ENCODE measurements around the gene LHX4. TPM values are rescaled to one million over a fixed set of nuclear protein-coding genes. Genes with fewer than 3 reads are reported as not detected.

The LHX4 gene
- total and polyA plus RNA-seq, 2 of the 13 experiments (the other 11 are each of a cell fraction or from before 2014, with no cell fraction given) = 0.03 to 0.07 TPM

- H4K20me1 ChIP-seq (ENCODE audit: insufficient read depth, low read length) = no peaks in the 10 kb centered on the region
- in situ Hi-C loops (cut with HindIII; ENCODE audit: extremely low pct_ligation_motif_present, low pct_unique_long_range_greater_than_20kb) = no loop called here
- DNase-seq (ENCODE audit: low spot score) = no peak
- H3K4me2 ChIP-seq (ENCODE audit: low read depth, low read length) = no peak overlapping the region
- CTCF ChIA-PET (ENCODE audit: low intra/inter-chr PET ratio, low total read pairs) = no interaction called here
- POLR2A ChIA-PET = no interaction called here
- ATAC-seq = no peak
- intact Hi-C loops (cut with micrococcal nuclease; ENCODE audit: unreplicated experiment) = no loop called here
- no TSS peak for BruUV-seq (replicated peaks)
- TF ChIP-seq GRHL1 (CRISPR knock-in tag; conservative IDR thresholded peaks at IDR 0.05) (no peak), ZNF772 (CRISPR knock-in tag; IDR thresholded peaks at IDR 0.05) (no peak), ZNF143 (CRISPR knock-in tag; IDR thresholded peaks at IDR 0.05) (no peak), ATF4 (CRISPR knock-in tag; IDR thresholded peaks at IDR 0.05) (no peak), NR2F6 (IDR thresholded peaks at IDR 0.05) (no peak), NR2F6 (CRISPR knock-in tag; IDR thresholded peaks at IDR 0.05) (no peak), ZNF276 (CRISPR knock-in tag; IDR thresholded peaks at IDR 0.05; ENCODE audit: low read depth) (no peak), ARHGAP35 (CRISPR knock-in tag; IDR thresholded peaks at IDR 0.05; ENCODE audit: borderline replicate concordance) (no peak), RBM39 (IDR thresholded peaks at IDR 0.05; ENCODE audit: low read depth, low read length, poor library complexity, severe bottlenecking) (no peak), ZNF747 (CRISPR knock-in tag; IDR thresholded peaks at IDR 0.05; ENCODE audit: borderline replicate concordance) (no peak), KDM1A (CRISPR knock-in tag; IDR thresholded peaks at IDR 0.05) (no peak), ZNF776 (CRISPR knock-in tag; IDR thresholded peaks at IDR 0.05) (no peak), ZNF235 (CRISPR knock-in tag; IDR thresholded peaks at IDR 0.05; ENCODE audit: borderline replicate concordance) (no peak), SYNCRIP (IDR thresholded peaks at IDR 0.05; ENCODE audit: insufficient read depth, low read depth, low read length) (no peak), ZNF275 (CRISPR knock-in tag; IDR thresholded peaks at IDR 0.05; ENCODE audit: borderline replicate concordance) (no peak), FLYWCH1 (CRISPR knock-in tag; IDR thresholded peaks at IDR 0.05) (no peak), ZC3H4 (CRISPR knock-in tag; IDR thresholded peaks at IDR 0.05; ENCODE audit: borderline replicate concordance) (no peak), ZMYM4 (CRISPR knock-in tag; IDR thresholded peaks at IDR 0.05) (no peak), BATF2 (CRISPR knock-in tag; IDR thresholded peaks at IDR 0.05) (no peak)
- H3K79me2 ChIP-seq (ENCODE audit: insufficient read depth, low read length) = no peaks in the 10 kb centered on the region
- no peaks in the 10 kb centered on the region for H3K4me1 ChIP-seq (ENCODE audit: insufficient read depth, low read length)
- H3K9ac ChIP-seq (ENCODE audit: insufficient read depth, low read depth, low read length) = no peak overlapping the region
- WGBS (ENCODE audit: low lambda C conversion rate) = 95% methylated on average over 7 of the region's 7 CpGs
- H3K27ac ChIP-seq (ENCODE audit: extremely low read length, insufficient read depth, low read length) = no peak overlapping the region
- H3K4me3 ChIP-seq (replicated peaks in 1 of 3; ENCODE audit: insufficient read depth in 1 of 3, low read depth in 2 of 3, low read length in 3 of 3) = no peak overlapping the region
- no peak for FAIRE-seq
- no peaks in the 10 kb centered on the region for H3K27me3 ChIP-seq (ENCODE audit: control insufficient read depth in 1 of 2, insufficient read depth in 2 of 2, low read length in 2 of 2)
- H3K9me3 ChIP-seq (ENCODE audit: low read length) = no peaks in the 10 kb centered on the region
- H3K36me3 ChIP-seq (replicated peaks in 1 of 2; ENCODE audit: control insufficient read depth in 1 of 2, insufficient read depth in 2 of 2, low read length in 2 of 2) = peaks cover 0 to 1% of the 10 kb centered on the region in 2 experiments; a peak in 1 of 5 replicates
- no peak overlapping the region for H2AFZ ChIP-seq (ENCODE audit: low read length)
Observed at GRCh38 chr1:180299479-180300221, 69.6 kb downstream of the LHX4 start.
